Panc1 (cell line): Measurements from ENCODE around the gene RASGRP3. TPM values are rescaled to one million over a fixed set of nuclear protein-coding genes. Genes with fewer than 3 reads are reported as not detected.

Source experiments
- ATAC-seq: fragments of 200-7000 bp; cut with Tn5 transposase; 2 replicates; pipeline ENCODE4 v1.9.1; 2020; ENCODE audit warnings: mild to moderate bottlenecking, moderate library complexity
- BruUV-seq: library from RNA; stranded (reverse); fragments of 400-500 nt; replicated peaks from 2 replicates; lab custom pipeline; 2021; lab: Mats Ljungman, UMichigan
- CTCF ChIA-PET: fragments of 300-600 bp; sonication (Branson Sonifier 250); formaldehyde crosslinking; loops from one replicate; lab custom pipeline; 2022; ENCODE audit warnings: antibody characterized with exemption; lab: Charles Lee
- POLR2A ChIA-PET: fragments of 300-600 bp; sonication (Branson Sonifier 250); formaldehyde crosslinking; loops from one replicate; lab custom pipeline; 2022; ENCODE audit warnings: antibody characterized with exemption; lab: Charles Lee
- DNase-seq: peaks from one replicate; pipeline ENCODE4 v3.0.0-alpha.2; 2010; ENCODE audit warnings: low read depth, low spot score
- H3K27ac ChIP-seq: 2 replicates; pipeline ENCODE4 v1.5.1; 2011; ENCODE audit warnings: mild to moderate bottlenecking, low read length, inconsistent platforms
- H3K27me3 ChIP-seq: fragments of 200-500 bp; sonication (Bioruptor generic); 2 replicates; pipeline ENCODE4 v1.6.0; 2014; ENCODE audit warnings: low read length, inconsistent platforms; ENCODE audit not compliant: control insufficient read depth, insufficient read depth
- H3K36me3 ChIP-seq: fragments of 200-500 bp; sonication (Bioruptor generic); 2 replicates; pipeline ENCODE4 v1.5.1; 2014; ENCODE audit warnings: inconsistent platforms, mild to moderate bottlenecking, low read length, moderate library complexity; ENCODE audit not compliant: control insufficient read depth, insufficient read depth
- H3K4me1 ChIP-seq: 2 replicates; pipeline ENCODE4 v1.5.1; 2011; ENCODE audit warnings: inconsistent platforms, mild to moderate bottlenecking, low read length, moderate library complexity; ENCODE audit not compliant: control insufficient read depth, insufficient read depth
- H3K4me3 ChIP-seq, 2 experiments: 2 replicates each; pipeline ENCODE4 v1.5.1; 2011 to 2012; ENCODE audit warnings: low read depth in 2 of 2, low read length in 2 of 2, mild to moderate bottlenecking in 2 of 2, inconsistent platforms in 1 of 2, moderate library complexity in 1 of 2
- H3K9me3 ChIP-seq: fragments of 200-500 bp; sonication (Bioruptor generic); 2 replicates; pipeline ENCODE4 v1.5.1; 2014; ENCODE audit warnings: low read depth, mild to moderate bottlenecking, inconsistent platforms, low read length, moderate library complexity; ENCODE audit not compliant: control insufficient read depth, insufficient read depth
- POLR2AphosphoS5 ChIP-seq: IDR thresholded peaks from 2 replicates; pipeline ENCODE4 v1.6.1; 2012; ENCODE audit warnings: mild to moderate bottlenecking, low read depth, low read length, moderate library complexity
- REST ChIP-seq, 2 experiments: IDR thresholded peaks; 2 replicates each; pipeline ENCODE4 v1.6.1; 2011 to 2012; ENCODE audit warnings: low read depth in 2 of 2, control low read depth in 1 of 2, low read length in 1 of 2, mild to moderate bottlenecking in 1 of 2, moderate library complexity in 1 of 2; ENCODE audit not compliant: insufficient read depth in 1 of 2
- SIN3A ChIP-seq: IDR thresholded peaks from 2 replicates; pipeline ENCODE4 v1.6.1; 2012; ENCODE audit warnings: low read depth, mild to moderate bottlenecking, low read length, moderate library complexity, borderline replicate concordance; ENCODE audit not compliant: insufficient read depth
- TCF7L2 ChIP-seq: IDR thresholded peaks from 2 replicates; pipeline ENCODE4 v1.6.1; 2011; ENCODE audit warnings: mild to moderate bottlenecking, low read depth, low read length, inconsistent platforms
- in situ Hi-C: cut with HindIII; loops from 2 replicates; pipeline ENCODE4 v1.10.0; 2016; ENCODE audit warnings: low sequenced_read_pairs, low pct_unique_long_range_greater_than_20kb
- intact Hi-C: fragments of 100-400 bp; cut with micrococcal nuclease; formaldehyde crosslinking; loops from one replicate; pipeline ENCODE4 v1.10.0; 2022; ENCODE audit not compliant: unreplicated experiment
- total RNA-seq: library from RNA; stranded (reverse); gene quantifications from one replicate; pipeline ENCODE4 v1.2.1, GENCODE V29; 2021; ENCODE audit not compliant: unreplicated experiment
- TF ChIP-seq, protein P1 (sequence below): fragments of 450-650 bp; IDR thresholded peaks from 2 replicates; pipeline ENCODE4 v1.5.1; 2017; ENCODE audit warnings: mild to moderate bottlenecking

Gene RASGRP3
- total RNA-seq, 1 experiment from 2014 or later, result 2.6 TPM

DNA sequence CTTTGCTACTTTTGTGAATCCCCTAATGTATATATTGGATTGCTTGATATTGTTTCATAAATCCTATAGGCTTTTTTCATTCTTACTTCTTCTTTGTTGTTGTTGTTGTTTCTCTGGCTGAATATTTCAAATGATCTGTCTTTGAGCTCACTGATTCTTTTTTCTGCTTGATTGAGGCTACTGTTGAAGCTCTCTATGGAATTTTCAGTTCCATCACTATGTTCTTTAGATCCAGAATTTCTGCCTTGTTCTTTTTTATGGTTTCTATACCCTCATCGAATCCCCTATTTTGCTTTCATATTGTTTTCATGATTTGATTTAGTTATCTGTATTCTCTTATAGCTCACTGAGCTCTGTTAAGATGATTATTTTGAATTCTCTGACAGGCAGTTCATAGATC lies 24.6 kb upstream of the RASGRP3 start:
- TF ChIP-seq, protein P1, sequence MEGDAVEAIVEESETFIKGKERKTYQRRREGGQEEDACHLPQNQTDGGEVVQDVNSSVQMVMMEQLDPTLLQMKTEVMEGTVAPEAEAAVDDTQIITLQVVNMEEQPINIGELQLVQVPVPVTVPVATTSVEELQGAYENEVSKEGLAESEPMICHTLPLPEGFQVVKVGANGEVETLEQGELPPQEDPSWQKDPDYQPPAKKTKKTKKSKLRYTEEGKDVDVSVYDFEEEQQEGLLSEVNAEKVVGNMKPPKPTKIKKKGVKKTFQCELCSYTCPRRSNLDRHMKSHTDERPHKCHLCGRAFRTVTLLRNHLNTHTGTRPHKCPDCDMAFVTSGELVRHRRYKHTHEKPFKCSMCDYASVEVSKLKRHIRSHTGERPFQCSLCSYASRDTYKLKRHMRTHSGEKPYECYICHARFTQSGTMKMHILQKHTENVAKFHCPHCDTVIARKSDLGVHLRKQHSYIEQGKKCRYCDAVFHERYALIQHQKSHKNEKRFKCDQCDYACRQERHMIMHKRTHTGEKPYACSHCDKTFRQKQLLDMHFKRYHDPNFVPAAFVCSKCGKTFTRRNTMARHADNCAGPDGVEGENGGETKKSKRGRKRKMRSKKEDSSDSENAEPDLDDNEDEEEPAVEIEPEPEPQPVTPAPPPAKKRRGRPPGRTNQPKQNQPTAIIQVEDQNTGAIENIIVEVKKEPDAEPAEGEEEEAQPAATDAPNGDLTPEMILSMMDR, result no peak
- TF ChIP-seq REST (IDR thresholded peaks at IDR 0.05; ENCODE audit: insufficient read depth in 1 of 2, low read depth in 2 of 2, low read length in 1 of 2), result no peak
- TF ChIP-seq SIN3A, result no peak
- no peak for TF ChIP-seq TCF7L2
- no peak for TF ChIP-seq POLR2AphosphoS5
- no TSS peak for BruUV-seq
- Histone ChIP-seq H3K4me1 (no peaks in the 10 kb centered on the region), H3K4me3 (no peak overlapping the region), H3K27me3 (no peaks in the 10 kb centered on the region), H3K9me3 (no peaks in the 10 kb centered on the region), H3K27ac (no peak overlapping the region), H3K36me3 (no peaks in the 10 kb centered on the region)
- no peak for ATAC-seq
- CTCF ChIA-PET, result no interaction called here
- no peak for DNase-seq
- POLR2A ChIA-PET, result no interaction called here
- intact Hi-C loops (no loop called here), in situ Hi-C loops (no loop called here)

- TF ChIP-seq POLR2AphosphoS5, result no peak
- no peak for TF ChIP-seq REST (IDR thresholded peaks at IDR 0.05; ENCODE audit: insufficient read depth in 1 of 2, low read depth in 2 of 2, low read length in 1 of 2)
- TF ChIP-seq, protein P1, result no peak
- TF ChIP-seq TCF7L2, result no peak
- TF ChIP-seq SIN3A, result no peak
- POLR2A ChIA-PET, result no interaction called here
- Histone ChIP-seq H3K4me1 (no peaks in the 10 kb centered on the region), H3K27me3 (no peaks in the 10 kb centered on the region), H3K27ac (no peak overlapping the region), H3K9me3 (no peaks in the 10 kb centered on the region), H3K36me3 (no peaks in the 10 kb centered on the region), H3K4me3 (no peak overlapping the region)
- in situ Hi-C loops, result no loop called here
- intact Hi-C loops, result no loop called here
- DNase-seq (no peak), ATAC-seq (no peak)
- BruUV-seq, result no TSS peak
- CTCF ChIA-PET, result no interaction called here
Measured at GRCh38 chr2:33452545-33452944, 23.9 kb upstream of the RASGRP3 start.
